HG02852 (cell line): ENCODE measurements around the gene SELPLG.
"Not testable (repeated sequence)": the region's sequence is repeated elsewhere in the genome, so short reads cannot be mapped to it uniquely, and the experiment has no call there.

ENCODE experiments used
- ATAC-seq: cut with Tn5 transposase; IDR thresholded peaks from one replicate; pipeline ENCODE4 v1.9.1; 2021; ENCODE audit warnings: mild to moderate bottlenecking, moderate library complexity; ENCODE audit not compliant: unreplicated experiment

Gene SELPLG

GRCh38 chr12:108657130-108657745, 23.5 kb upstream of the SELPLG start:
- ATAC-seq = no peak

- ATAC-seq = not testable (repeated sequence)
Measured at GRCh38 chr12:108656247-108656646, 22.6 kb upstream of the SELPLG start.

- ATAC-seq = not testable (repeated sequence)
Measured at GRCh38 chr12:108655812-108656175, 22.1 kb upstream of the SELPLG start.

- ATAC-seq = not testable (repeated sequence)
Measured at GRCh38 chr12:108654622-108655021, 20.9 kb upstream of the SELPLG start.

- no peak for ATAC-seq
Measured at GRCh38 chr12:108653922-108654321, 20.2 kb upstream of the SELPLG start.

GRCh38 chr12:108653082-108653516, 19.4 kb upstream of the SELPLG start:
- ATAC-seq = no peak

- ATAC-seq = no peak
Measured at GRCh38 chr12:108650083-108650482, 16.4 kb upstream of the SELPLG start.

GRCh38 chr12:108649669-108650068, 16.0 kb upstream of the SELPLG start:
- no peak for ATAC-seq

- no peak for ATAC-seq
Measured at GRCh38 chr12:108649126-108649525, 15.4 kb upstream of the SELPLG start.

- no peak for ATAC-seq
Measured at GRCh38 chr12:108648371-108648770, 14.7 kb upstream of the SELPLG start.

GRCh38 chr12:108647585-108648287, 14.0 kb upstream of the SELPLG start:
- no peak for ATAC-seq

- no peak for ATAC-seq
Measured at GRCh38 chr12:108646600-108647579, 13.2 kb upstream of the SELPLG start.

GRCh38 chr12:108645686-108646599, 12.2 kb upstream of the SELPLG start:
- no peak for ATAC-seq

GRCh38 chr12:108644811-108645120, 11.1 kb upstream of the SELPLG start:
- ATAC-seq = no peak

- no peak for ATAC-seq
Measured at GRCh38 chr12:108643941-108644810, 10.5 kb upstream of the SELPLG start.

GRCh38 chr12:108642899-108643654, 9.4 kb upstream of the SELPLG start:
- ATAC-seq = no peak

- no peak for ATAC-seq
Measured at GRCh38 chr12:108642269-108642870, 8.7 kb upstream of the SELPLG start.

GRCh38 chr12:108641446-108642268, 8.0 kb upstream of the SELPLG start:
- ATAC-seq = no peak
